Measurements from ENCODE around the gene EGFL6.

DNA sequence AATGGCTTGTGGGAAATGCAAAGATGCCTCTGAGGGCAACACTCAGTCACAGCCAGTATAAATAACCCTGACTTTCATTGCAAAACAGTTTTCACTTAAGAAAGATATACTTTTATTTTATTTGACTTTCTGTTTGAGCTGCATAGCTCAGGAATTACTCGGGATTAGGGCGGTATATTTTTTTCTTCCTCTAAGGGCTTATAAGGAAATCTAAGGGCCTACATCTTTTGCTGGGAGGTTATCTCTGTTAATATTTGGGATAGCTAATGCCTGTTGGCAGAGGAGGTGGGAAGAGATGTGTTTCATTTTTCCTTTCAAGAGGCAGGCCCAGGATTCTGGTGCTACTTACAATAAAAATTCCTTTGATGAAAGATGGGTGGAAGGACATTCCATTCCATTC lies 28.8 kb upstream of the EGFL6 start:
- TF ChIP-seq, protein P1, sequence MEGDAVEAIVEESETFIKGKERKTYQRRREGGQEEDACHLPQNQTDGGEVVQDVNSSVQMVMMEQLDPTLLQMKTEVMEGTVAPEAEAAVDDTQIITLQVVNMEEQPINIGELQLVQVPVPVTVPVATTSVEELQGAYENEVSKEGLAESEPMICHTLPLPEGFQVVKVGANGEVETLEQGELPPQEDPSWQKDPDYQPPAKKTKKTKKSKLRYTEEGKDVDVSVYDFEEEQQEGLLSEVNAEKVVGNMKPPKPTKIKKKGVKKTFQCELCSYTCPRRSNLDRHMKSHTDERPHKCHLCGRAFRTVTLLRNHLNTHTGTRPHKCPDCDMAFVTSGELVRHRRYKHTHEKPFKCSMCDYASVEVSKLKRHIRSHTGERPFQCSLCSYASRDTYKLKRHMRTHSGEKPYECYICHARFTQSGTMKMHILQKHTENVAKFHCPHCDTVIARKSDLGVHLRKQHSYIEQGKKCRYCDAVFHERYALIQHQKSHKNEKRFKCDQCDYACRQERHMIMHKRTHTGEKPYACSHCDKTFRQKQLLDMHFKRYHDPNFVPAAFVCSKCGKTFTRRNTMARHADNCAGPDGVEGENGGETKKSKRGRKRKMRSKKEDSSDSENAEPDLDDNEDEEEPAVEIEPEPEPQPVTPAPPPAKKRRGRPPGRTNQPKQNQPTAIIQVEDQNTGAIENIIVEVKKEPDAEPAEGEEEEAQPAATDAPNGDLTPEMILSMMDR (IDR thresholded peaks at IDR 0.05; ENCODE audit: low read depth, low read length, poor library complexity, severe bottlenecking) = no peak
- TF ChIP-seq EZH2phosphoT487 (IDR thresholded peaks at IDR 0.05; ENCODE audit: borderline replicate concordance, low read length) = no peak

All from DOHH2 (cell line).